NCI-H446 treated with DMSO at 0.1 percent for 48 hours (cell line): ENCODE data around the gene GLP1R.

Experiments
- DNase-seq: peaks from one replicate; lab custom pipeline; 2025; lab: John Stamatoyannopoulos, UW

Gene GLP1R

GRCh38 chr6:39044181-39044580 is 4.4 kb upstream of the GLP1R start:
- no peak for DNase-seq

DNA sequence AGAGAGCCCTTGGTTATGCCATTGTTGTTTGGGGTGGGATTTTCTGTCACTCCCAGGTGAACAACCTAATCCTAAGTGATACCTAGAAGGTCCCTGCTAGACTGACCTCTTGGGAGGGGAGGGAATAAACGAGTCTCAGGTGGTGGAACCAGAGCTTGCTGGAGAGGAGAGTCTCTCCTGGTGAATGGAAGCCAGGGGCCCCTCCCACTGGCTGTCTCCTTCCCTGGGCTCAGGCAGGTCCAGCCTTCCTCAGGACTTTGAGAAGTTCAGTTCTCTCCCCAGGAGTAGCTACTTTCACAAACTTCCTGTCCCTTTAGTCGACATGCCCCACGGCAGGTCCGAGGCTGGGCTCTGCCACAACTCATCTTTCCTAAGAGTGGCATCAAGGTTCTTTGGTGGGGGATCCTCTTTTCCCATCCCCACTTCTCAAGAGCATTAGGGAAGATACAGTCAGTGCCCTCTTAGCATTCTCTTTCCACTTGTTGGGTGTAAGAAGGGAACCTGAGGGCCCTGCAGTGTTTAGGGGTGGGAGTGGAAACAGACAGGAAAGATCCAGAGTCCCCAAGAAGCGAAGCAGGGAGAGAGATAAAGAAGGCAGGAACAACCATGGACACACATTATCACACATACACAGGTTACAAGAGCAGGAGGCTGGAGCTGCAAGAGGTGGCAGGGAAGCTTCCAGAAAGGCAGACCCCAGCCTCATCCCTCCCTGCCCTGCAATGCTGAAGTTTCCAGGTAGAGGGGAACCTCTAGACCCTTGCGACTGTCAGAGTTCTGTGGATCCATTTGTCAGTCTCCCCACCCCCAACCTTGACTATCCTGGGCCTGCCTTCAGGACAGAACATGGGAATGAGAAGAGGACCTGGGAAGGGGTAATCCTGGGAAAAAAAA is 900 bp upstream of the GLP1R start:
- DNase-seq, result no peak

- no peak for DNase-seq
Measured at GRCh38 chr6:39049575-39050283, 1.1 kb downstream of the GLP1R start.

DNA sequence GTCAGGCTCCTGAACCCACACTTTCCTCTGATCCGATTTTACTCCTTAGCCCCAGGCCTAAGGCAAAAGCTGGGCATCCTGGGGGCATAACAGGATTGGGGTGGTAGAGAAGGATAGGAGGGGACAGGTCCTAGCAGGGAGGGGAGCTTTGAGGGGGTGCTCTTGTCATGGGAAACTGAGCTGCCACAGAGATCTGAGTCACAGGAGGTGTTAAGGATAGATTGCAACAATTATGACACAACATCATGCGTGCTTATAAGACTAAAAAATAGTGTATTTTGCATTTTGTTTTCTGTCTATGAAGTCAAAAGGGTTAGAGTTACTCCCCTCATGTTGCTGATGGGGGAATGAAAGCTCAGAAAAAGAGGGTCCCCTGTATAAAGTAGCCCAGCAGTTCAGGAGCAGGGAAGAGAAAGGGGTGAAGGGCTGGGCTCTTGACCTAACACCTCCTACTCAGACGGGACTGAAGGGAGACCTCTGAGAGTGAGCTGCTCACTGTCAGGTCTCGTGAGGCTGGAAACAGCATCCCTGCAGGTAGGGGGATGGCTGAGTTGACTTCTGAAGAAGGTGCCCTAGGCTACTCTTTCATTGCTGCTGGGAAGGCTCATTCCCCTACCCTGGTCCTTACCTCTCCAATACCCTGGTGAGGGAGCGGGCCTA is 2.0 kb downstream of the GLP1R start:
- DNase-seq, result no peak

DNA sequence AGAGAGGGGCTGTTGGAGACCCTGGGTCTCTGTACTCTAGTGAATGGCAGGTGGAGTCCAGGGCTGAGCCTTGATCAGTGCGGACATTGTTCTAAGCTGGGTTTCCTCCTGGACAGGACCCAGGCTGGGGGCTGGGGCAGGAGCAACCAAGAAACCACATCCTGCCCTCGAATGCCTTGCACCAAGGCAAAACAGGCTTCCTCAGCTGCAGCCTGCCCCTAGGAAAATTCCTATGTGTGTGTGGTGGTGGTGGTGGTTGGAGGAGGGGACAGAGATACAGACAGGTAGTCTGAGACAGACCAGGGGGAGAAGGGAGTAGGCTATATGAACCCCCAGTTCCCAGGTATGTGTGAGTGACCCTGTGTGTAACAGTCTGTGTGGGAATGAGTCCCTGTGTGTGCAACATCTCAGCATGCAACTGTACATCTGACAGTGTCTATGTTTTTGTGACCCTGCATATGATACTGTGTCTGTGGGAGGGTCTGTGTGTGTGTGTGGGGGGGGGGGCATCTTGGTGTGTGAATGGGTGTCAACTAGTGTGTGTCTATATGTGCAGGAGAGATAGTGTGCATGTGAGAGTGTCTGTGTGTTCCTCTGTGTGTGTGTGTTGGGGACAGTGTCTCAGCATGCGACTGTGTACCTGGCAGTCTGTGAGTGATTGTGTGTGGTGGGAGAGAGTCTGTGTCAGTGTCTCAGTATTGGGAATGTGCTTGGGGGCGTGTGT is 3.0 kb downstream of the GLP1R start:
- no peak for DNase-seq

DNA sequence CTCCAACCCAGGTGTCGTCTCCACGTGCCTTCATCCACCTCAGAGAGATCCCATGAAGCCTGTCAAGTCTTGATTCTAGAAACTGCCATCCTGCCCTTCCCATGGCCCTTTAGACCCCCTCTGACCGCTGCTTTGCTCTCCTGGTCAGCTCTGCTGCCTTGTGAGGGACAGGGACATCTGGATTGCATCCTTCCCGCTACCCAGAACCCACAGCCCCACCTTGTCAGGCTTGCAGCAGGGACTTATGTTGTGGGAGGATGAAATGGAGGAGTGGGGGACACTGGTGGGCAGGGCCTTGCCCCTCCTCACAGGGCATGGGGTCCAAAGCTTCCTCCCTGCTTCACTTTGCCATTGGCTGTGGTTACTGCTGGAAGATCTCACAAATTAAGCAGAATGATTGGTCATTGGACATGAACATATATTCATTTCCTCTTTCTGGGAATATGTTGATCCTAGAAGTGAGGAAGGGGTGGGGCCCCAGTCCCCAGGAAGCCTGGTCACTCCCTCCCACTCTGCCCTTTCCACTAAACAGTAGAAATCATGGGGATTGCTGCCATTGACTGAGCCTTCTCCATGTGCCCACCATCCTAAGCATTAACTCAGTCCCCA is 4.5 kb downstream of the GLP1R start:
- DNase-seq, result no peak

DNA sequence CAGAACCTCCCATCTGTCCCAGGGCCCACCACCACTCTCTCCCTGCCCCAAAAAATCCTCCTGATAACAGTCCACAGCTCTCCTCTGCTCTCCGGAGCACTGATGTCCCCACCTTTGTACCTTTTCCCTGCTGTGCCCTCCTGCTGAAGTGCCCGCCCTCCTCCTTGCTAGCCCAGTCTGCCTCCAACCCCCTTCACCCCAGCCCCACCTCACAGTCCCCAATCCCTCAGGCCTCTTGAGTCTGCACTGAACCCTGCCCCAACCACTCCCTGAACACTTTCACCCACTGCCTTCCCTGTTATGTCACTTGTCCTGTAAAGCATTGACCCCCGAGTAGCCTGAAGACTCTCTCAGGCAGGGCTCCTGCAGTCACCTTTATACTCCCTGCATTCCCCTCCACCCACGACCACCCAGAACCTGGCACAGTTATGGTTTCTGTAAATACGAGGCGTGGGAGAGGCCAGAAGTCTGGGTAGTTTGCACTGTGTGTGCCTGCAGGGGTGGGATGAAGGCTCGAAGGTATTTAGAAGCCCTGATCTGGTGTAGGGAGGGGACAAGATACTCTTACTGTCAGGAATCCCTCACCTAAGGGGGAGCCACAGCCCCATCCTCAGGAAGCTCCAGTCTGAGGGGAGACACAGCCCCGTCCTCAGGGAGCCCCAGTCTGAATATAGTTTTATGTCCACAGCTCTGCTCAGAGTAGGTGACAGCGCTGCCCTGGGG is 5.4 kb downstream of the GLP1R start:
- DNase-seq, result no peak

GRCh38 chr6:39054577-39055142 is 6.1 kb downstream of the GLP1R start:
- DNase-seq, result no peak

DNA sequence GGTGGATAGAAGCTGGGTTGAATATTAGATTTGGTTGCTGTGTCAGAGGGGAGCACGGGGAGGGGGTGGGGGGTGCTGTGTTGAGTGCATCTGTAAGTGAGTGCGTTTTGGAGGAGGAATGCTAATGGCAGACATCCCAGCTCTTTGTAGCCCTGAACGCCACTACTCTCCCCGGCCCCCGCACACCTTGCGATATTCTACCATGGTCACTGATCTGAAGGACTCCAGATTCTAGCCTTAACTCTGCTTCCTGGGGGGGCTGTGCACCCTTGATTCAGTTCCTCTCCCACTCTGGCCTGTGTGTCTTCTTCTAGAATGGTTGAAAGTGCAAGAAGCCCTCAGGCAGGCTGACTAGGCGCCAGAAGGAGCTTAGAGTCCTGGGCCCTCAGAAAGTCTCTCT is 7.1 kb downstream of the GLP1R start:
- no peak for DNase-seq

GRCh38 chr6:39056191-39056590 is 7.6 kb downstream of the GLP1R start:
- no peak for DNase-seq

DNA sequence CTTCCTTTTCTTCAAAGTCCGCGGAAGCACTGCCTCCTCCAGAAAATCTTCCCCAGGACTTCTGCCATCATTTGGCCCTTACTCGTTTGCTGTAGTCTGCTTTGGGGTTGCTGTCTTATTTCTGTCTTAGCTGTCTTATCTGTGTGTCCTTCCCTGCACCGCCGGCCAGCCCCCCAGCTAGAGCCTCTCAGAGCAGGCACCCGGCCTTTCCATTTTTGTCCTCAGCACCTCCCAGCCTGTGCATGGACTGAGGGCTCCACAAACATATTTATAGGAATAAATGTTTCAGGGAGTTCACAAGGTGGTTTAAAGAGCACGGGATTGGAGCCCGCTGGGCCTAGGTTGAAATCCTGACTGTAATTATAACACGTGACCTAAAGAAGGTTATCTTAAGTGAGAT is 8.1 kb downstream of the GLP1R start:
- DNase-seq, result no peak

DNA sequence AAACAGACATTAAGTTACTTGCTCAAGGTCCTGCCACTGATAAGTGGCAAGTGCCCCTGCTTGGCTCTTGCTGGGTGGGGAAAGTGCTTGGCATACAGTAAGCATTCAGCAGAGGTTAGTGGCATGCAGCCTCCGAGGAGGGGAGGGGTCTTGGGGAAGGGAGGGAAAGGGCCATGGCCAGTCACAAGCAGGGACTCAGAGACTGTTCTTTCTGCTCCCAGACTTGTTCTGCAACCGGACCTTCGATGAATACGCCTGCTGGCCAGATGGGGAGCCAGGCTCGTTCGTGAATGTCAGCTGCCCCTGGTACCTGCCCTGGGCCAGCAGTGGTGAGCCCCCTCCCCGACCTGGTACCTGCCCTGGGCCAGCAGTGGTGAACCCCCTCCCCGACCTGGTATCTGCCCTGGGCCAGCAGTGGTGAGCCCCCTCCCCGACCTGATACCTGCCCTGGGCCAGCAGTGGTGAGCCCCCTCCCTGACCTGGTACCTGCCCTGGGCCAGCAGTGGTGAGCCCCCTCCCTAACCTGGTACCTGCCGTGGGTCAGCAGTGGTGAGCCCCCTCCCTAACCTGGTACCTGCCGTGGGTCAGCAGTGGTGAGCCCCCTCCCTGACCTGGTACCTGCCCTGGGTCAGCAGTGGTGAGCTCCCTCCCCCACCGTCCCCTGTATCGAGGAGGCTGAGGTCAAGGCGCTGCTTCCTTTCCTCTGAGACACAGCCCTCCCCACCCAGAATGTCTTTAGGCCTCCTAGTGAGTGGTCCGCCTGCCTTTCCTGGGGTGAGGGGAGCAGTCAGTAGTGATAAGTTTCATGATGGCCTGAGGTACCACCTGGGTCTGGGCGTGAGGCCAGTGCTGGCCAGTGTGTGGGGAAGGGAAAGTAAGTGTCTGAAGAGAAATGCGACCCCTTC is 8.9 kb downstream of the GLP1R start:
- DNase-seq, result no peak

- DNase-seq, result no peak
Measured at GRCh38 chr6:39058471-39059147, 10.0 kb downstream of the GLP1R start.

DNA sequence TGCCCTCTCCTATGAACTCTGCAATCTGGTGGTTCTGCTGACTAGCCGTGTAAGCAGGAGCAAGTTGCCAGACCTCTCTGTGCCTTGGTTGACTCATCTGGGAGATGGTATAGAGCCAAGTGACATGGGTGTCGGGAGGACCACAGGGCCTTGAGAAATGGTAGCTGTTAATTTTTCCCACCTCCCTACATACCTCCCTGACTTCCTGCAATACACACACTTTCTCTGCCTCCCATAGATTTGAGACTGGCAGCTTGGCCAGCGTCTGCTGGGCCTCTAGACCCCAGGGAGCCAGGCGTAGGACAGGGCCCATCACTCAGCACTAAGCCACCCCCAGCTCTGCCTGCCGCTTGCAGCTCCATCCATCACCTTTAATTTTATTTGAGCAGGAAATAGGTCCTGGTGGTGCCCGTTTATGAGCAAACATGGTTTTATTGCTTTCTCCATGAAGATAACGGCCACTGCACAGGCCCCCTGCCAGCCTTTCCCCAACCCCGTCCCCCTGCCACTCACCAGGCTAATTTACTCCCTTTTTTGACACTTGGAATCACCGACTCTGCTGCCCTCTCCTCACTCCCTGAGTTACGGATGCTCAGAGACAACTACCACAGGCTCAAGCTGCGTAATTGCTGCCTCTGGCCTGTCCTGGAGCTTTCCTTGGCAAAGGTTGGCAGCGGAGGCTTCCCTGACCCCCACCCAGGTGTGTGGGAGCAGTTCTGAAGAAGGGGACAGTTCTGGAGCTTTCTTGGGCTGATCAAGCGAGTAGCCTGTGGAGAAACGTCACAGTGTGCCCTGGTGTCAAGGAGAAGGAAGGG is 11.1 kb downstream of the GLP1R start:
- no peak for DNase-seq

- no peak for DNase-seq
Measured at GRCh38 chr6:39060467-39061160, 12.0 kb downstream of the GLP1R start.

DNA sequence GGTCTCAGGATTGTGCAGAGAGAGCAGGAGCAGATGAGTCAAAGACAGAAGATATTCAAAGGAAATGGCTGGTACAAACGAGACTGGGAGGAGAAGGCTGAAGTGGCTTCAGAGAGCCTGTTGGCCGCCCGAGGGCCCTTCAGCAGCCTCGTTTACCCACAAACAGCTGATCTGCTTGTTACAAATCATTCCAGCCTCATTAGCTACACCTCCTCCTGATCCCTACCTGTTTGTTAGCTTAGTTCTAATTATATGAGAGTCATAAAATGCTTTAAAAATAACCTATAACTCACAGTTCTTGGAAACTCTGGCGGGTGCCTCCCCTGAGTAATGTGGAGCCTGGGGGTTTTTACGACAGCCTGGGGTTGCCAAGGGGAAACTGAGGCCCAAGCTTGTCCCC is 12.6 kb downstream of the GLP1R start:
- DNase-seq, result no peak

- no peak for DNase-seq
Measured at GRCh38 chr6:39061588-39061987, 13.0 kb downstream of the GLP1R start.
